IMR-90 (cell line): ENCODE data around the gene TMEM144. TPM values are rescaled to one million over a fixed set of nuclear protein-coding genes. Genes with fewer than 3 reads are reported as not detected.

Experiments
- ATAC-seq: fragments of 200-7000 bp; cut with Tn5 transposase; 2 replicates; pipeline ENCODE4 v1.9.1; 2020; ENCODE audit warnings: low read depth, mild to moderate bottlenecking, moderate library complexity
- BruUV-seq: library from RNA; stranded (reverse); fragments of 400-500 nt; replicated peaks from 2 replicates; lab custom pipeline; 2021; lab: Mats Ljungman, UMichigan
- CTCF ChIA-PET: fragments of 300-600 bp; formaldehyde crosslinking; extraction: SDS; loops from one replicate; lab custom pipeline; 2021; ENCODE audit warnings: antibody characterized with exemption; lab: Yijun Ruan, JAX
- POLR2A ChIA-PET: fragments of 300-600 bp; sonication (Branson Sonifier 250); formaldehyde crosslinking; loops from one replicate; lab custom pipeline; 2022; ENCODE audit warnings: antibody characterized with exemption; ENCODE audit not compliant: unreplicated experiment; lab: Charles Lee
- DNase-seq: peaks from one replicate; pipeline ENCODE4 v3.0.0; 2013
- H2AFZ ChIP-seq: replicated peaks from 2 replicates; pipeline ENCODE3; 2013; ENCODE audit warnings: low read length, mild to moderate bottlenecking; ENCODE audit not compliant: poor library complexity
- H2AK5ac ChIP-seq: 2 replicates; pipeline ENCODE4 v1.6.1; 2013; ENCODE audit warnings: low read depth, low read length, inconsistent platforms
- H2AK9ac ChIP-seq: replicated peaks from 2 replicates; pipeline ENCODE3; 2013; ENCODE audit warnings: mild to moderate bottlenecking, low read depth, low read length, moderate library complexity; ENCODE audit not compliant: poor library complexity
- H2BK120ac ChIP-seq: 2 replicates; pipeline ENCODE4 v1.6.1; 2013; ENCODE audit warnings: low read depth, low read length, inconsistent platforms
- H2BK15ac ChIP-seq: 3 replicates; pipeline ENCODE4 v1.6.1; 2013; ENCODE audit warnings: low read depth, low read length, inconsistent platforms
- H2BK20ac ChIP-seq: 2 replicates; pipeline ENCODE4 v1.6.1; 2013; ENCODE audit warnings: low read depth, mild to moderate bottlenecking, inconsistent platforms, low read length, moderate library complexity
- H2BK5ac ChIP-seq: 2 replicates; pipeline ENCODE4 v1.6.1; 2013; ENCODE audit warnings: mild to moderate bottlenecking, low read depth, low read length, inconsistent platforms; ENCODE audit not compliant: poor library complexity, severe bottlenecking
- H3K14ac ChIP-seq: replicated peaks from 2 replicates; pipeline ENCODE4 v1.6.1; 2013; ENCODE audit warnings: low read depth, low read length, inconsistent platforms
- H3K18ac ChIP-seq: 2 replicates; pipeline ENCODE4 v1.6.1; 2013; ENCODE audit warnings: low read depth, low read length, control low read depth
- H3K23ac ChIP-seq: 2 replicates; pipeline ENCODE4 v1.6.1; 2013; ENCODE audit warnings: low read depth, low read length, inconsistent platforms
- H3K27ac ChIP-seq: 2 replicates; pipeline ENCODE4 v1.5.1; 2013; ENCODE audit warnings: mild to moderate bottlenecking, control low read depth, low read length; ENCODE audit not compliant: insufficient read depth
- H3K27me3 ChIP-seq: 2 replicates; pipeline ENCODE4 v1.6.1; 2013; ENCODE audit warnings: low read length; ENCODE audit not compliant: control insufficient read depth, insufficient read depth
- H3K36me3 ChIP-seq: 2 replicates; pipeline ENCODE4 v1.6.1; 2013; ENCODE audit warnings: low read length, mixed read lengths; ENCODE audit not compliant: control insufficient read depth, insufficient read depth
- H3K4ac ChIP-seq: 2 replicates; pipeline ENCODE4 v1.6.1; 2013; ENCODE audit warnings: low read depth, low read length, inconsistent platforms
- H3K4me1 ChIP-seq: 2 replicates; pipeline ENCODE4 v1.6.1; 2013; ENCODE audit warnings: low read length, mixed read lengths; ENCODE audit not compliant: control insufficient read depth, insufficient read depth
- H3K4me2 ChIP-seq: 2 replicates; pipeline ENCODE4 v1.6.1; 2013; ENCODE audit warnings: low read depth, mild to moderate bottlenecking, control low read depth, low read length, moderate library complexity
- H3K4me3 ChIP-seq: 2 replicates; pipeline ENCODE4 v1.5.1; 2013; ENCODE audit warnings: low read depth, mild to moderate bottlenecking, control low read depth, low read length, moderate library complexity; ENCODE audit not compliant: insufficient read depth
- H3K56ac ChIP-seq: 2 replicates; pipeline ENCODE4 v1.6.1; 2013; ENCODE audit warnings: low read length, inconsistent platforms; ENCODE audit not compliant: insufficient read depth; ENCODE audit errors: extremely low read depth
- H3K79me1 ChIP-seq, 2 experiments: 2 replicates each; pipeline ENCODE4 v1.6.1; 2013; ENCODE audit warnings: low read length in 2 of 2, inconsistent platforms in 1 of 2, low read depth in 1 of 2
- H3K9ac ChIP-seq: 2 replicates; pipeline ENCODE4 v1.6.1; 2013; ENCODE audit warnings: low read depth, low read length, control low read depth
- H3K9me1 ChIP-seq: 2 replicates; pipeline ENCODE4 v1.6.1; 2013; ENCODE audit warnings: low read length, inconsistent platforms; ENCODE audit not compliant: insufficient read depth
- H3K9me3 ChIP-seq: 2 replicates; pipeline ENCODE4 v1.6.1; 2013; ENCODE audit warnings: low read length; ENCODE audit not compliant: control insufficient read depth, insufficient read depth
- H4K20me1 ChIP-seq: 2 replicates; pipeline ENCODE4 v1.6.1; 2013; ENCODE audit warnings: low read length, inconsistent platforms; ENCODE audit not compliant: insufficient read depth
- H4K5ac ChIP-seq: 2 replicates; pipeline ENCODE4 v1.6.1; 2013; ENCODE audit warnings: mild to moderate bottlenecking, low read depth, low read length, control low read depth
- H4K8ac ChIP-seq, 2 experiments: 2 replicates each; pipeline ENCODE4 v1.6.1; 2013; ENCODE audit warnings: low read depth in 2 of 2, low read length in 2 of 2, control low read depth in 1 of 2, inconsistent platforms in 1 of 2
- H4K91ac ChIP-seq: 2 replicates; pipeline ENCODE4 v1.6.1; 2013; ENCODE audit warnings: low read depth, low read length, inconsistent platforms; ENCODE audit not compliant: insufficient read depth
- BHLHE40 ChIP-seq: fragments of 150-350 bp; IDR thresholded peaks from 2 replicates; pipeline ENCODE4 v1.6.1; 2016; ENCODE audit warnings: mild to moderate bottlenecking, low read depth, low read length
- CEBPB ChIP-seq: IDR thresholded peaks from 2 replicates; pipeline ENCODE4 v1.6.1; 2012; ENCODE audit warnings: low read depth, low read length, improper control_type of control experiment
- CHD1 ChIP-seq: IDR thresholded peaks from 2 replicates; pipeline ENCODE4 v1.6.1; 2012; ENCODE audit warnings: low read depth, low read length, improper control_type of control experiment
- FOS ChIP-seq: fragments of 150-350 bp; IDR thresholded peaks from 2 replicates; pipeline ENCODE4 v1.6.1; 2016; ENCODE audit warnings: low read depth, low read length
- MAFK ChIP-seq: IDR thresholded peaks from 2 replicates; pipeline ENCODE4 v1.6.1; 2012; ENCODE audit warnings: low read depth, low read length, improper control_type of control experiment
- MAZ ChIP-seq: IDR thresholded peaks from 2 replicates; pipeline ENCODE4 v1.6.1; 2012; ENCODE audit warnings: low read depth, mild to moderate bottlenecking, low read length, improper control_type of control experiment, moderate library complexity, borderline replicate concordance
- MXI1 ChIP-seq: IDR thresholded peaks from 2 replicates; pipeline ENCODE4 v1.6.1; 2012; ENCODE audit warnings: low read depth, mild to moderate bottlenecking, low read length, moderate library complexity, borderline replicate concordance
- NFE2L2 ChIP-seq: fragments of 150-350 bp; IDR thresholded peaks from 2 replicates; pipeline ENCODE4 v1.6.1; 2016; ENCODE audit warnings: low read depth, mild to moderate bottlenecking, low read length
- POLR2A ChIP-seq: IDR thresholded peaks from 2 replicates; pipeline ENCODE4 v1.6.1; 2012; ENCODE audit warnings: mild to moderate bottlenecking, low read depth, low read length
- RAD21 ChIP-seq: IDR thresholded peaks from 2 replicates; pipeline ENCODE4 v1.6.1; 2012; ENCODE audit warnings: low read length, improper control_type of control experiment
- RCOR1 ChIP-seq: IDR thresholded peaks from 2 replicates; pipeline ENCODE4 v1.6.1; 2012; ENCODE audit warnings: mild to moderate bottlenecking, low read length, improper control_type of control experiment; ENCODE audit not compliant: insufficient replicate concordance
- RFX5 ChIP-seq: IDR thresholded peaks from 2 replicates; pipeline ENCODE4 v1.8.0; 2012; ENCODE audit warnings: low read depth, mild to moderate bottlenecking, low read length, moderate library complexity
- SMC3 ChIP-seq: fragments of 150-350 bp; IDR thresholded peaks from 2 replicates; pipeline ENCODE4 v1.6.1; 2016; ENCODE audit warnings: low read depth, mild to moderate bottlenecking, antibody characterized with exemption, low read length, moderate library complexity
- WGBS, 2 experiments: methylation state at CpG; one replicate each; pipeline versions ENCODE4 v1.1.5 to v1.1.7; 2013; ENCODE audit warnings: missing lambda C conversion rate in 2 of 2; ENCODE audit not compliant: insufficient read length in 1 of 2; ENCODE audit errors: extremely low coverage in 2 of 2; 5-methylcytosine and 5-hydroxymethylcytosine counted together
- dilution Hi-C: fragments of 300-500 bp; cut with HindIII; formaldehyde crosslinking; loops from one replicate; pipeline ENCODE4 v1.14.3; 2018; ENCODE audit warnings: low sequenced_read_pairs; ENCODE audit not compliant: unreplicated experiment
- in situ Hi-C: fragments of 300-500 bp; cut with MboI; formaldehyde crosslinking; loops from 3 replicates; pipeline ENCODE4 v1.14.3; 2019; ENCODE audit warnings: low sequenced_read_pairs, inconsistent platforms, mixed read lengths
- intact Hi-C: fragments of 100-400 bp; cut with micrococcal nuclease; formaldehyde crosslinking; loops from 2 replicates; pipeline ENCODE4 v1.10.0; 2022
- polyA plus RNA-seq, 3 experiments: library from polyadenylated mRNA; depleted of rRNA; stranded (reverse); fragments of >200 nt; gene quantifications; 2 replicates each; pipeline ENCODE4 v1.2.3, GENCODE V29; 2012; ENCODE audit warnings: low replicate concordance in 1 of 3
- total RNA-seq: library from RNA; depleted of rRNA; stranded (reverse); fragments of >200 nt; gene quantifications from 2 replicates; pipeline ENCODE4 v1.2.3, GENCODE V29; 2012
- TF ChIP-seq, protein P1 (sequence below): conservative IDR thresholded peaks from 2 replicates; pipeline ENCODE4 v1.5.1; 2012; ENCODE audit warnings: mild to moderate bottlenecking, low read depth, low read length, improper control_type of control experiment
- TF ChIP-seq, protein P2 (sequence below): fragments of 150-350 bp; IDR thresholded peaks from 2 replicates; pipeline ENCODE4 v1.6.1; 2016; ENCODE audit warnings: low read depth, mild to moderate bottlenecking, low read length, moderate library complexity, borderline replicate concordance
- TF ChIP-seq, protein P3 (sequence below): fragments of 150-350 bp; IDR thresholded peaks from 2 replicates; pipeline ENCODE4 v1.6.1; 2017; ENCODE audit warnings: mild to moderate bottlenecking, antibody characterized with exemption, low read length, low read depth

The TMEM144 gene
- total and polyA plus RNA-seq, 2 of the 4 experiments (the other 2 are of a cell fraction) = 0.58 to 2.2 TPM

GRCh38 chr4:158261480-158261879, 51.2 kb downstream of the TMEM144 start:
- Histone ChIP-seq H3K79me1 (no peaks in the 10 kb centered on the region), H3K9me1 (no peaks in the 10 kb centered on the region), H3K4me3 (no peak overlapping the region), H3K9me3 (no peaks in the 10 kb centered on the region), H2BK120ac (no peak overlapping the region), H2BK5ac (no peak overlapping the region), H2AFZ (no peak overlapping the region), H3K27me3 (no peaks in the 10 kb centered on the region), H3K36me3 (no peaks in the 10 kb centered on the region), H4K20me1 (no peaks in the 10 kb centered on the region), H2AK5ac (no peak overlapping the region), H2BK15ac (no peak overlapping the region), H3K4me1 (no peaks in the 10 kb centered on the region), H4K91ac (no peak overlapping the region), H3K14ac (no peak overlapping the region), H3K4ac (no peak overlapping the region), H4K5ac (no peak overlapping the region), H3K18ac (no peak overlapping the region), H2BK20ac (no peak overlapping the region), H2AK9ac (no peak overlapping the region), H3K56ac (no peak overlapping the region), H3K23ac (no peak overlapping the region), H3K27ac (no peak overlapping the region), H4K8ac (no peak overlapping the region), H3K9ac (no peak overlapping the region), H3K4me2 (no peak overlapping the region)
- no TSS peak for BruUV-seq
- CTCF ChIA-PET = interaction anchor here (1.4 kb wide), 1 partner anchor 364 kb away, joined by 11 read pairs; no protein-coding TSS in a partner anchor
- no CpG with 5 or more reads among the region's 4 CpGs for WGBS, 2 experiments
- POLR2A ChIA-PET = no interaction called here
- intact Hi-C loops = loop anchor here (1.0 to 5.0 kb wide), 3 partner anchors 151 to 941 kb away; no protein-coding TSS in a partner anchor
- dilution Hi-C loops = no loop called here
- in situ Hi-C loops = loop anchor here (5.0 to 25.0 kb wide), 3 partner anchors 361 to 926 kb away; no protein-coding TSS in a partner anchor
- ATAC-seq = no peak
- DNase-seq = no peak
- no peak for TF ChIP-seq RCOR1
- TF ChIP-seq SMC3 = no peak
- no peak for TF ChIP-seq CEBPB
- TF ChIP-seq, protein P1, sequence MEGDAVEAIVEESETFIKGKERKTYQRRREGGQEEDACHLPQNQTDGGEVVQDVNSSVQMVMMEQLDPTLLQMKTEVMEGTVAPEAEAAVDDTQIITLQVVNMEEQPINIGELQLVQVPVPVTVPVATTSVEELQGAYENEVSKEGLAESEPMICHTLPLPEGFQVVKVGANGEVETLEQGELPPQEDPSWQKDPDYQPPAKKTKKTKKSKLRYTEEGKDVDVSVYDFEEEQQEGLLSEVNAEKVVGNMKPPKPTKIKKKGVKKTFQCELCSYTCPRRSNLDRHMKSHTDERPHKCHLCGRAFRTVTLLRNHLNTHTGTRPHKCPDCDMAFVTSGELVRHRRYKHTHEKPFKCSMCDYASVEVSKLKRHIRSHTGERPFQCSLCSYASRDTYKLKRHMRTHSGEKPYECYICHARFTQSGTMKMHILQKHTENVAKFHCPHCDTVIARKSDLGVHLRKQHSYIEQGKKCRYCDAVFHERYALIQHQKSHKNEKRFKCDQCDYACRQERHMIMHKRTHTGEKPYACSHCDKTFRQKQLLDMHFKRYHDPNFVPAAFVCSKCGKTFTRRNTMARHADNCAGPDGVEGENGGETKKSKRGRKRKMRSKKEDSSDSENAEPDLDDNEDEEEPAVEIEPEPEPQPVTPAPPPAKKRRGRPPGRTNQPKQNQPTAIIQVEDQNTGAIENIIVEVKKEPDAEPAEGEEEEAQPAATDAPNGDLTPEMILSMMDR = no peak
- TF ChIP-seq, protein P2, sequence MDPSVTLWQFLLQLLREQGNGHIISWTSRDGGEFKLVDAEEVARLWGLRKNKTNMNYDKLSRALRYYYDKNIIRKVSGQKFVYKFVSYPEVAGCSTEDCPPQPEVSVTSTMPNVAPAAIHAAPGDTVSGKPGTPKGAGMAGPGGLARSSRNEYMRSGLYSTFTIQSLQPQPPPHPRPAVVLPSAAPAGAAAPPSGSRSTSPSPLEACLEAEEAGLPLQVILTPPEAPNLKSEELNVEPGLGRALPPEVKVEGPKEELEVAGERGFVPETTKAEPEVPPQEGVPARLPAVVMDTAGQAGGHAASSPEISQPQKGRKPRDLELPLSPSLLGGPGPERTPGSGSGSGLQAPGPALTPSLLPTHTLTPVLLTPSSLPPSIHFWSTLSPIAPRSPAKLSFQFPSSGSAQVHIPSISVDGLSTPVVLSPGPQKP = no peak
- TF ChIP-seq CHD1 = no peak
- no peak for TF ChIP-seq MAFK
- TF ChIP-seq MXI1 = no peak
- TF ChIP-seq POLR2A = no peak
- TF ChIP-seq RAD21 = no peak
- no peak for TF ChIP-seq NFE2L2
- TF ChIP-seq FOS = no peak
- no peak for TF ChIP-seq BHLHE40
- TF ChIP-seq, protein P3, sequence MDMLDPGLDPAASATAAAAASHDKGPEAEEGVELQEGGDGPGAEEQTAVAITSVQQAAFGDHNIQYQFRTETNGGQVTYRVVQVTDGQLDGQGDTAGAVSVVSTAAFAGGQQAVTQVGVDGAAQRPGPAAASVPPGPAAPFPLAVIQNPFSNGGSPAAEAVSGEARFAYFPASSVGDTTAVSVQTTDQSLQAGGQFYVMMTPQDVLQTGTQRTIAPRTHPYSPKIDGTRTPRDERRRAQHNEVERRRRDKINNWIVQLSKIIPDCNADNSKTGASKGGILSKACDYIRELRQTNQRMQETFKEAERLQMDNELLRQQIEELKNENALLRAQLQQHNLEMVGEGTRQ = no peak
- TF ChIP-seq MAZ = no peak
- no peak for TF ChIP-seq RFX5
